Stimulated activated CD4-positive, alpha-beta T cell treated with anti-CD3 and anti-CD28 coated beads, Interleukin-12 subunit alpha, Interleukin-12 subunit beta, amount 100 ng/mL, for 48 hours (primary cell): ENCODE measurements around the gene TPX2.

Source experiments
- DNase-seq, 3 donors: peaks; one replicate each; pipeline ENCODE4 v3.0.0-alpha.2; 2020; ENCODE audit warnings: low read depth in 2 of 3, low spot score in 1 of 3

TPX2 gene

DNA sequence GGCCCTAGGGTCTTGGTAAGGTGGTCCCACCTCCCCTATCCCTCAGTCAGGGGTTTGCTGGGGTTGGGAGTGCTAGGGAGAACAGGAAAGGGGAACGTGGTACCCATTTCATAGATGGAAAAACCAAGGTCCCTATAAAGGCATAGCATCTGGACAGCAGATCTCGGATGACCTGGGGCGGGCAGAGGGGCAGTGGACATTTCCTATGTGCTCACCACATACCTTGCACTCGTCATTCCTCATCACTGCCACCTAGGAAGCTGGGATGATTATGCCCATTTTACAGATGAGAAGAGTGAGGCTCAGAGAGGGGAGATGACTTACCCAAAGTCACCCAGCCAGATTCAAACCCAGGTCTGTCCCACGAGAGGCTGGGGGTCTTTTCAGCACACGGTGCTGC is 92.1 kb downstream of the TPX2 start:
- no peak for DNase-seq

DNA sequence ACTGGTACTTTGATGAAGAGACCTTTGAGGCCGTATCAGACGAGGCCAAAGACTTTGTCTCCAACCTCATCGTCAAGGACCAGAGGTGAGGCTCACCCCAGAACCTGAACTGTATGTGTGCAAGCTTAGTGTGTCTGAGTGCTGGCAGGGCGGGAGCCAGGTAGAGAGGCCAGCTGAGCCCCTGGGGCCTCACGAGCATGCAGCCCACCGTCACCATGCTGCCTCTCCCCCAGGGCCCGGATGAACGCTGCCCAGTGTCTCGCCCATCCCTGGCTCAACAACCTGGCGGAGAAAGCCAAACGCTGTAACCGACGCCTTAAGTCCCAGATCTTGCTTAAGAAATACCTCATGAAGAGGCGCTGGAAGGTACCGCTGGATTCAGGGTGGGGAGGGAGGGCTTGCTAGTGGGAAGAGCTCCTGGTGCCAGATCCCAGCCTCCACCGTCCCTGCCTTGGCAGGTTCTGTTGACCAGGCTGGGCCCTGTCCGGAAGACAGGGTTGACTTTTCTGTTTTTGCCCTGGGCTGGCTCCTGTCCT is 92.7 kb downstream of the TPX2 start:
- no peak for DNase-seq

- DNase-seq, result peak; percentile 40 to 75 (median 48)
These were observed 94.2 kb downstream of the TPX2 start for GRCh38 chr20:31833130-31833930.

GRCh38 chr20:31833931-31834521 is 94.9 kb downstream of the TPX2 start:
- no peak for DNase-seq

GRCh38 chr20:31835554-31835953 is 96.5 kb downstream of the TPX2 start:
- DNase-seq, result no peak

DNA sequence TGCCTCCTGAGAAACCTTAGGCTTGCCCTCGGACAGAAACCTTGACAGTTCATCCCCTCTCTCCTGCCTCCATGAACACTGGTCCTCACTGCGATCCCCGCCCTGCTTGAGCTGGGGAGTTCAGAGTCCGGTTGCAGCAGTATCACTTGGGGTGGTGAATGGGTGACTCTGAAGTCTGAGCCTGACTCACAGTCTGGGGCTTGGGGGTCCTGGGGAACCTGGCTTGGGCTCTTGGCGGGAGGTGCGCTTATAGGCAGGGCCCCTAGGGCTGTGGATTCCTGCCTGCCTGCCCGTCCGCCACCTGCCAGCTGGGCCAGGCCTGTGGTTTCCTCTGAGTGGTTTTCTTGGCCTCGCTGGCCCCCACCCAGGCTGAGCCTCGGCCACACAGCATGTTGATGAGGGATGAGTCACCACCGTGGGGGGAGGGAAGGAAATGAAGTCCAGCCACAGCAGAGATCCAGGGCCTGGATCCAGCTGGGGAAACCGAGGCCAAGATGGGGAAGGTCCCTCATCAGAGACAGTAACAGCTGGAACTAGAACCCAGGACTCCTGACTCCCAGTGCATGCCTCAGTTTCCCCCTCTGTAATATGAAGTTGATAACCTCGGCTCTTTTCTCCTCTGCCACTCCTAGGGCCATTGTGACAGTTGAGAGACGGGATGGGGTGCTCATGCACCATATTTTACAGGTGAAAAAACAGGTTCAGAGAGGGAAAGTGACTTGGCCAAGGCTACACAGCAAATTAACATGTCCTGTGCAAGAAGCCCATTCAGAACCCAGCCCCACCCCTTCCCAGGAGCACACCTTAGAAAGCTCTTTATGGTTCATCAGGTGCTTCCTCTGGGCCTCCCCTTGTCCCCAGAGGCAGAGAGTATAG is 97.1 kb downstream of the TPX2 start:
- DNase-seq, result peak in 1 of 3 donors; percentile 13

DNA sequence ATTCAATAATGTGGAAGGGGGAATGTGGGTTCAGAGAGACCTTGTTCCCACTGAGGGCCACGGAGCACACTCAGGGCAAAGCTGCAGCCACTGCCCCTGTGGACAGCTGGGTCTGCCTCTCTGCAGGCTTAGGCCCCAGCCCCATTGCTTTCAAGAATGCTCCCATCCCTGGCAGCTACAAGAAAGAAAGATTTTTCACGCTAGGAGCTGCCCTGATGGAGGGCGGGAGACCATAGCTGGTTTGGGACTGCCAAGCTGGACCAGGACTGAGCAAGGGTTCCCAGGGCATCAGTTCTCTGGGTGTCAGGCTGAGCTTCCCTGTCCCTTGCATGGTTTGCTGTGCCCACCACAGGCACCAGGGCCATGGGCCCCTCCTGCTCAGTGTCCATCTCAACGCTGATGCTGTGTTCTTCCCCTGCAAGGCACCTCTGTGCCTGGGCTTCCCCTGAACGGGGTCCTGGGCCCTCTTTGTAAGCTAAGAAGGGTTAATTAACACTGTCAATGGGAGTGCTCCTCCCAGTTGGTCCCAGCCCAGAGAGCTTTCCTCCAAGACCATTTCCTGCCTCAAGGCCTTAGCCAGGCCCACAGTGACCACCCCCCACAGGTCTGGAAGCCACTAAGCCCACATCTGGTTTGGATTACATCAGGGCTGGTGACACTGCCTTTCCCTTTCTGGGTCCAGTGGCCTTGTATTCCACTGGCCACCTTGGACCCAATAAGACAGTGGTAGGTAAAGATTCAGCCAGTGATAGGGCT is 97.9 kb downstream of the TPX2 start:
- no peak for DNase-seq

DNA sequence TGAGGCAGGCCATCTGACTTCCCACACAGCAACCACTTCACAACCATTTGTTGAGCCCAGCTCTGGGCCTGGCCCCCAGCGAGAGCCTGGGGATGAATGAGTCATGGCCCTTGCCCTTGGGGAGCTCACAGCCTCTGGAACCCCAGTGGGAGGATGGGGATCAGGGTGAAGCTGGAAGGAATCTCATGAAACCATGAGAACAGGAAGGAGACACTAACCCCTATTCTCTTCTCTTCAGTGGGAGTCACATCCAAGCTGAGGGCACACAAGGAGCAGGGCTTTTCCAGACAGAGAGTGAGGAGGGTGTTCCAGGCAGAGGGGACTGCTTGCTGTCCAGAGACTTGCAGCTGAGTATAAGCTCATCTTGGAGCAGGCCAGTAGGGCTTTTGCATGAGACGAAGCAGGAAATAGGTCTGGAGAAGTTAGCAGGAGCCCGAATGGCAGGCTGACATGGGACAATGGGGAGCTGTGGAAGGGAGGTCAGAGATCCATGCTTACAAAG is 98.9 kb downstream of the TPX2 start:
- DNase-seq, result no peak

DNA sequence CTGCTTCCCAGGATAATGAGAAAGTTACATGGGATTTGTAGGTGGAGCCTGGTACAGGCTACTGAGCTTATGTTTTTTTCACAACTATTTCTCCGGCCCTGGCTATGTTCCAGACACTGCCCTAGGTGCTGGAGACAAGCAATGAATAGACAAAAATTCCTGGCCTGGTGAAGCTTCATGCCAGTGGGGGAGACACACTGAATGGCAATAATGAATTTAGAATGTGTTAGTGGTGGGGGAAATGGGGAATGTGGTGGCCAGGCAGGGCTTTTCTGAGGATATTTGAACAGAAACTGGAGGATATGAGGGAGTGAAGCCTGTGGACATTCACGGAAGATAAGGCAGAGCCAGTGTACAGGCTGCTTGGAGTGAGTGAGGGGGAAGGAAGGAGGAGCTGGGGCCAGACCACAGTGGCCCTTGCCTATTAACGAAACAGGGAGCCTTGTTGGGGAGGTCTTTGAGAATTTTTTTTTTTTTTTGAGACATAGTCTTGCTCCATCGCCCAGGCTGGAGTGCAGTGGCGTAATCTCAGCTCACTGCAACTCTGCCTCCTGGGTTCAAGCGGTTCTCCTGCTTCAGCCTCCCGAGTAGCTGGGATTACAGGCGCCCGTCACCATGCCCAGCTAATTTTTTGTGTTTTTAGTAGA is 99.7 kb downstream of the TPX2 start:
- DNase-seq, result no peak

GRCh38 chr20:31839782-31840487 is 100.8 kb downstream of the TPX2 start:
- DNase-seq, result no peak

GRCh38 chr20:31840906-31841816 is 102.1 kb downstream of the TPX2 start:
- DNase-seq, result no peak

GRCh38 chr20:31841928-31842327 is 102.8 kb downstream of the TPX2 start:
- no peak for DNase-seq

DNA sequence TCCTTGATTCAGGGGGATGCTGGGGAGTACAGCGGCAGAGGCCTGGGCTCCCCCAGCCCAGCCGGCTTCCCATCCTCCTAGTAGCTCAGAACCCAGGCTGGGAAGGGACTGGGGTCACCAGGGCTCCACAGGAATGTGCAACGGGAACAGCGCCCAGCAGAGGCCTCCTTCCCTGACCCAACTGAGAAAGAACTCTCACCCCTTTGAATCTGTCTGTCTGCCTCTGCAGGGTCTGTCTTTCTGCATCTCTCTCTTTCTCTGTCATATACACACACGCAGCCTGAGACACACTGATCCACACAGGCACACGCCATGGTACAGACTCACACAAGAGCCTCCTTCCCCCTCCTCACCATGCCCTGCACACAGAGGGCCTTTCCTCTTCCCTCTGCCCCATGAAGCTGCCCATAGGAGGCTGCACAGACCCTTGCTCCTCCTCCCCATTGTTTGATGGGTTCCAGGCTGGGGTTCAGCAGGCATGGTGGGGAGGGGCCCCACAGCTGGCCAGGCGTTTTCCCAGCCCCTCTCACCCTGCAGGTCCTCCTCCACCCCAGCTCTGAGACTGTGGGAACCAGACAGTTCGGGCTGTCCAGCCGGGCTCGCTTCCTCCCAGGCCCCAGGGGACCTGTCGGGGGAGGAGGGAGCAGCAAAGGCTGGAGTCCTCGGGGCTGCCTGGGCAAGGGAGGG is 103.5 kb downstream of the TPX2 start:
- DNase-seq, result no peak

- DNase-seq, result no peak
These were observed 104.2 kb downstream of the TPX2 start for GRCh38 chr20:31843288-31843687.

- no peak for DNase-seq
These were observed 104.8 kb downstream of the TPX2 start for GRCh38 chr20:31843881-31844280.

- no peak for DNase-seq
These were observed 105.7 kb downstream of the TPX2 start for GRCh38 chr20:31844737-31845299.

GRCh38 chr20:31845300-31845863 is 106.3 kb downstream of the TPX2 start, which contains the start of gene FOXS1:
TSS of gene FOXS1 (minus strand) at chr20:31845604. CDS start at chr20:31845542, 62 bp downstream.
- DNase-seq, result no peak
